GM12872 (cell line): ENCODE measurements around the gene NPFFR2.

Source experiments
- CTCF ChIP-seq: IDR thresholded peaks from 3 replicates; pipeline ENCODE4 v1.5.1; 2011; ENCODE audit warnings: low read depth, mild to moderate bottlenecking, low read length, moderate library complexity; ENCODE audit not compliant: insufficient read depth

NPFFR2 gene

GRCh38 chr4:72031868-72032608 lies at the start of gene NPFFR2:
Gene NPFFR2, plus strand, starts transcription at chr4:72032000. Its CDS starts 96,592 bp downstream, at chr4:72128592.
- TF ChIP-seq CTCF = no peak

- TF ChIP-seq CTCF = no peak
Observed at GRCh38 chr4:71992571-71993312, 39.1 kb upstream of the NPFFR2 start.

GRCh38 chr4:71994559-71994958 lies 37.2 kb upstream of the NPFFR2 start:
- TF ChIP-seq CTCF = no peak

GRCh38 chr4:71995297-71995696 lies 36.5 kb upstream of the NPFFR2 start:
- TF ChIP-seq CTCF = no peak

- TF ChIP-seq CTCF = no peak
Observed at GRCh38 chr4:72006586-72006985, 25.2 kb upstream of the NPFFR2 start.

GRCh38 chr4:72011906-72012305 lies 19.9 kb upstream of the NPFFR2 start:
- TF ChIP-seq CTCF = no peak

- no peak for TF ChIP-seq CTCF
Observed at GRCh38 chr4:72016011-72016410, 15.8 kb upstream of the NPFFR2 start.
